Activated CD8-positive, alpha-beta memory T cell treated with anti-CD3 and anti-CD28 coated beads, Interleukin-2, amount 50 U/mL, for 24 hours (primary cell): ENCODE results near the gene GPR25.

Source experiments
- DNase-seq: peaks from one replicate; pipeline ENCODE4 v3.0.0-alpha.2; 2020; ENCODE audit errors: extremely low read depth

Gene GPR25

GRCh38 chr1:200873116-200873670 is 412 bp downstream of the GPR25 start:
- DNase-seq = no peak

GRCh38 chr1:200873671-200874397 is 1.1 kb downstream of the GPR25 start:
- no peak for DNase-seq

- no peak for DNase-seq
These were observed 1.9 kb downstream of the GPR25 start for GRCh38 chr1:200874694-200875093.

- no peak for DNase-seq
These were observed 2.6 kb downstream of the GPR25 start for GRCh38 chr1:200875416-200875815.

GRCh38 chr1:200877010-200877409 is 4.2 kb downstream of the GPR25 start:
- DNase-seq = no peak

GRCh38 chr1:200877839-200878551 is 5.2 kb downstream of the GPR25 start:
- DNase-seq = no peak

- DNase-seq = no peak
These were observed 7.4 kb downstream of the GPR25 start for GRCh38 chr1:200880212-200880611.

- DNase-seq = no peak
These were observed 10.3 kb downstream of the GPR25 start for GRCh38 chr1:200883118-200883517.

GRCh38 chr1:200885623-200886402 is 13.0 kb downstream of the GPR25 start:
- DNase-seq = no peak

GRCh38 chr1:200886594-200886993 is 13.8 kb downstream of the GPR25 start:
- no peak for DNase-seq

GRCh38 chr1:200887036-200887435 is 14.3 kb downstream of the GPR25 start:
- DNase-seq = no peak

GRCh38 chr1:200887772-200888348 is 15.1 kb downstream of the GPR25 start:
- DNase-seq = no peak

- DNase-seq = no peak
These were observed 15.6 kb downstream of the GPR25 start for GRCh38 chr1:200888349-200888838.

GRCh38 chr1:200889571-200889970 is 16.8 kb downstream of the GPR25 start:
- no peak for DNase-seq

- DNase-seq = no peak
These were observed 17.2 kb downstream of the GPR25 start for GRCh38 chr1:200890027-200890426.

- no peak for DNase-seq
These were observed 18.3 kb downstream of the GPR25 start for GRCh38 chr1:200890818-200891773.

- DNase-seq = no peak
These were observed 19.0 kb downstream of the GPR25 start for GRCh38 chr1:200891774-200892157.

- DNase-seq = no peak
These were observed 19.8 kb downstream of the GPR25 start for GRCh38 chr1:200892546-200892945.

GRCh38 chr1:200892958-200893357 is 20.2 kb downstream of the GPR25 start:
- DNase-seq = no peak

GRCh38 chr1:200893411-200893901 is 20.7 kb downstream of the GPR25 start:
- no peak for DNase-seq
